ENCODE data around the gene CXCR6. TPM values are rescaled to one million over a fixed set of nuclear protein-coding genes. Genes with fewer than 3 reads are reported as not detected.

The CXCR6 gene
- total RNA-seq, 1 donor from 2014 or later, result not detected

DNA sequence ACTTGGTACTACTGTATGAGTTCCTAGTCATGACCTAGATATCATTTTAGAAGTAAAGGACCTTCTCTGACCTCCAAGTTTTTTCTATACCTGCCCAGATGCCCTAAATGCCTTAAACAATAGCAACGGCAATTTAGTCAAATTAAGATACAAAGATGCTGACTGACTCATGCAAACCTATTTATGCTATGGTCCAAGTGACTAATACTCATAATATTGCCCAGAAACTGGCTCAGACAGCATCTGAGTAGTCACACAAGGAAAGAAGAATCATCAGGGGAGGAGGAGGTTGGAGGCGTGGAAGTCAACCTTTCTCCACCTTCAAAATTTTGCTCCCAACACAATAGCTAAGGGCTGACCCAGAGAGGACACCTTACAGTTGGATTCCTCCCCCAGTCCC lies 45.5 kb downstream of the CXCR6 start:
- Histone ChIP-seq H3K27me3 (ENCODE audit: control insufficient read depth, insufficient read depth, low read length) (no peaks in the 10 kb centered on the region), H3K4me3 (ENCODE audit: low read depth, low read length) (no peak overlapping the region), H3K36me3 (ENCODE audit: control insufficient read depth, insufficient read depth, low read length) (no peaks in the 10 kb centered on the region)
- no peak for DNase-seq (ENCODE audit: low read depth)
- TF ChIP-seq, protein P1, sequence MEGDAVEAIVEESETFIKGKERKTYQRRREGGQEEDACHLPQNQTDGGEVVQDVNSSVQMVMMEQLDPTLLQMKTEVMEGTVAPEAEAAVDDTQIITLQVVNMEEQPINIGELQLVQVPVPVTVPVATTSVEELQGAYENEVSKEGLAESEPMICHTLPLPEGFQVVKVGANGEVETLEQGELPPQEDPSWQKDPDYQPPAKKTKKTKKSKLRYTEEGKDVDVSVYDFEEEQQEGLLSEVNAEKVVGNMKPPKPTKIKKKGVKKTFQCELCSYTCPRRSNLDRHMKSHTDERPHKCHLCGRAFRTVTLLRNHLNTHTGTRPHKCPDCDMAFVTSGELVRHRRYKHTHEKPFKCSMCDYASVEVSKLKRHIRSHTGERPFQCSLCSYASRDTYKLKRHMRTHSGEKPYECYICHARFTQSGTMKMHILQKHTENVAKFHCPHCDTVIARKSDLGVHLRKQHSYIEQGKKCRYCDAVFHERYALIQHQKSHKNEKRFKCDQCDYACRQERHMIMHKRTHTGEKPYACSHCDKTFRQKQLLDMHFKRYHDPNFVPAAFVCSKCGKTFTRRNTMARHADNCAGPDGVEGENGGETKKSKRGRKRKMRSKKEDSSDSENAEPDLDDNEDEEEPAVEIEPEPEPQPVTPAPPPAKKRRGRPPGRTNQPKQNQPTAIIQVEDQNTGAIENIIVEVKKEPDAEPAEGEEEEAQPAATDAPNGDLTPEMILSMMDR (IDR thresholded peaks at IDR 0.05; ENCODE audit: insufficient read depth, low read length, poor library complexity, severe bottlenecking), result no peak

DNA sequence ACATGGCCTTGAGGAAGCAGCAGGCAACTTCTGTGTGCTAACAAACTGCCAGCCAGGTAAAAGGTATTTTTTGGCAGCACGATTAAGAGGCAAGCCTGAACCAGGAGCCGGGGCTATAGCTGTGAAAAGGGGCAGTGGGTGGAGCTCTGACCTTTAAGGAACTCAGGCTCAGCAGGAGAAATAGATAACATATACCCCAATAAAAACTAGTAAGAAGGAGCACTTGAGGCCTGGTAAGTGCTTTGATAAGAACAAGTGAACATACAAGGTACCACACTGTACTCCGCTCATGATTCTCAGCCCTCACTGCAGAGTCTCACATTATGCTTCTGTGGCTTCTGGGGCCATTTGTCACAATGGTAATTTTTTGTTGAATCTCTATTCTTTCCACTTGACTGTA lies 46.9 kb downstream of the CXCR6 start:
- DNase-seq (ENCODE audit: low read depth), result no peak
- H3K36me3 ChIP-seq (ENCODE audit: control insufficient read depth, insufficient read depth, low read length), result no peaks in the 10 kb centered on the region
- H3K27me3 ChIP-seq (ENCODE audit: control insufficient read depth, insufficient read depth, low read length), result no peaks in the 10 kb centered on the region
- no peak overlapping the region for H3K4me3 ChIP-seq (ENCODE audit: low read depth, low read length)
- TF ChIP-seq, protein P1 (IDR thresholded peaks at IDR 0.05; ENCODE audit: insufficient read depth, low read length, poor library complexity, severe bottlenecking), result no peak

DNA sequence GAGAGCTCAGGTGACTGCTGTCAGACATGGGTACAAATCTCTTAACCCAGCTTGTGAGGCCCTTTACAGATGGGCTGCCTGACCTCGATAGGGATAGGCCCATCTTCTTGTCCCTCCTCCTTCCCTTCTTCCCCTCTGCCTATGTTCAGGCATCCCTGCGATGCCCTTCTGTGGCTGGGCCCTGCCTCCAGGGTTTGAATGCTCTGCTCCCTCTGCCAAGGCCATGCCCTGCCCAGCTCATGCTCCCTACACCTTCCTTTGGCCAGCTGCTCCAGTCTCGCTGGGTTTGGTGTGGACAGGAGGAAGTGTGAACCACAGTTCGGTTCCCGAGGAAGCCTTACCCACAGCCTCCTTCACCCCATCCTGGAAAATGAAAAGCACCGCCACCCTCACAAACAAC lies 48.1 kb downstream of the CXCR6 start:
- TF ChIP-seq, protein P1 (IDR thresholded peaks at IDR 0.05; ENCODE audit: insufficient read depth, low read length, poor library complexity, severe bottlenecking), result no peak
- Histone ChIP-seq H3K27me3 (ENCODE audit: control insufficient read depth, insufficient read depth, low read length) (no peaks in the 10 kb centered on the region), H3K36me3 (ENCODE audit: control insufficient read depth, insufficient read depth, low read length) (no peaks in the 10 kb centered on the region), H3K4me3 (ENCODE audit: low read depth, low read length) (no peak overlapping the region)
- DNase-seq (ENCODE audit: low read depth), result no peak

DNA sequence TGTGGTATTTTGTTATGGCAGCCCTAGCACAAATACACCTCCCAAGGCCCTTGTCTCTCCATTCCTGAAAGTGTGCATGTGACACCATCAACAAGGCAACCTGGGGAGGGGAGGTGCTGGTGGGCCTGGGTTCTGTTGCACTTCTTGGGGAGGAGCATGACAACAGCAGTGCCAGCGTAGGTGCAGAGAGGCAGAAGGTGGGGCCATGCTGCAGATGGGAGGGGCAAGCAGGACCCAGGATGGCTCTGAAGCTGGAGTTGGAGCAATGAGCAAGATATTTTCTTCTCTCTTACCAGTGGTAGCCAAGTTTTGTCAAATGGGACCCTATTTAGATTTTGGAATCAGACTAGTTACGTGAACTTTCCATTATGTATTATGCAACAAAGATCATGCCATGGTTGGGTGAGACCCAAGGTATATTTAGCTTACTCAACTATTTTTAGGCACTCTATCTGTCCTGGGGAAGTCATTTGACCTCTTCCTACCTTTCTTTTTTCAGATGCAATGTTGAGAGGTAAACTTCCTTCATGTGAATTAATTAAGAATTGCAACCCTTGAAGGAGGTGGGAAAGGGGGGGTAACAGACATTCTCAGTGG lies 49.0 kb downstream of the CXCR6 start:
- TF ChIP-seq, protein P1 (IDR thresholded peaks at IDR 0.05; ENCODE audit: insufficient read depth, low read length, poor library complexity, severe bottlenecking), result no peak
- Histone ChIP-seq H3K27me3 (ENCODE audit: control insufficient read depth, insufficient read depth, low read length) (no peaks in the 10 kb centered on the region), H3K36me3 (ENCODE audit: control insufficient read depth, insufficient read depth, low read length) (no peaks in the 10 kb centered on the region), H3K4me3 (ENCODE audit: low read depth, low read length) (no peak overlapping the region)
- DNase-seq (ENCODE audit: low read depth), result no peak

DNA sequence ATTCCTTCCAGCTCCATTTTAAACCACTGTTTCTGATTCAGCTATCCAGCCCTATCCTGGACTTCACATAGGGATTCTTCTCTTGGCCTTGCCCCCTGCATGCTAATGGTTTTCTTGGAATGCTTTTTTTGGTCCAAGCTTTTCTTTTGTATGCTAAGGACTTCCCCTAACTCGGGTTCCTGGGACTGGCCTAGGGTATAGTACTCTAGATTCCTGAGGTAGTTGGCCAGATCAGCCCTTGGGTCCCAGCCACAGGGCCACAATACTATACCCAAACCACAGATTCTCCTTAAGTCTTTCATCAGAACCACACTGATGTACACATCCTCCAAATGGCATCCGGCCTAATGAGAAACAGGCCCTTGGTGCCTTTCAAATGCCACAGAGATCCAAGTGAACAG lies 49.6 kb downstream of the CXCR6 start:
- TF ChIP-seq, protein P1 (IDR thresholded peaks at IDR 0.05; ENCODE audit: insufficient read depth, low read length, poor library complexity, severe bottlenecking), result no peak
- no peak for DNase-seq (ENCODE audit: low read depth)
- H3K4me3 ChIP-seq (ENCODE audit: low read depth, low read length), result no peak overlapping the region

DNA sequence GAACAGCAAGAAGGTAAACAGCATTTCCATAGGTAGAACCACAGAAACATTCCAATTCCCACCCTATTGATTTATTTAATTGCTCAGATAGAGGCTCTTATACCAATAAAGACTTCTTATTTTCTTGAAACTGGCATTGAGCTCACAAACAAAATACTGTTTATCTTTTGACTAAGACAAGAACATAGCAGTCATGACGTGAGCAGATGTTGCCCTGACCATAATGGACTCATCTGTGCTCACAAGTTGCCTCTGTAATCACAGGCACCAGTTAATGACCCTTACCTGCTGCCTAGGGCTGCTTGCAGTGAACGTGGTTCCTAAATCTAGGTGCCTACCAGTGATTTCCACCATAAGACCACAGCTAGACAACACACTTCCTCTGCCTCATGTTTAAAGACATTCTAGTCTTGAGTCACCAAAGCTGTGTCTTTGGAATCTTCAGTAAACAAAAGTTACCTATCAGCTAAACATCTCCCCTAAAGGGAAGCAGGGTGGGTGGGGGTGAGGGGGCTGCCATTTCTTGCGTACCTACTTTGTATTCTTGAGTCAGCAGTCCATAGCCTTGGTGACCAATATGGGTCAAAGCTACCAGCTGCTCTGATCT lies 50.3 kb downstream of the CXCR6 start:
- no peak for DNase-seq (ENCODE audit: low read depth)
- no peaks in the 10 kb centered on the region for H3K27me3 ChIP-seq (ENCODE audit: control insufficient read depth, insufficient read depth, low read length)
- H3K36me3 ChIP-seq (ENCODE audit: control insufficient read depth, insufficient read depth, low read length), result no peaks in the 10 kb centered on the region
- no peak overlapping the region for H3K4me3 ChIP-seq (ENCODE audit: low read depth, low read length)
- TF ChIP-seq, protein P1 (IDR thresholded peaks at IDR 0.05; ENCODE audit: insufficient read depth, low read length, poor library complexity, severe bottlenecking), result no peak

More for the DNA sequence above, 49.6 kb downstream of the CXCR6 start:
- no peaks in the 10 kb centered on the region for H3K36me3 ChIP-seq (ENCODE audit: control insufficient read depth, insufficient read depth, low read length)
- H3K27me3 ChIP-seq (ENCODE audit: control insufficient read depth, insufficient read depth, low read length), result no peaks in the 10 kb centered on the region

All from kidney epithelial cell (primary cell).